Measurements from ENCODE around the gene RANBP9. TPM values are rescaled to one million over a fixed set of nuclear protein-coding genes. Genes with fewer than 3 reads are reported as not detected.

RANBP9 gene
- total and polyA plus RNA-seq, 2 donors from 2014 or later, result 16.4 to 29.0 TPM

GRCh38 chr6:13604546-13605416 is 106.9 kb downstream of the RANBP9 start:
- no peak overlapping the region for H3K27ac ChIP-seq (ENCODE audit: low read depth in 2 of 2, low read length in 2 of 2)
- no peaks in the 10 kb centered on the region for H3K4me1 ChIP-seq (ENCODE audit: control insufficient read depth in 2 of 3, insufficient read depth in 2 of 3, low read depth in 1 of 3, low read length in 3 of 3)
- TF ChIP-seq CTCF (IDR thresholded peaks at IDR 0.05; ENCODE audit: borderline replicate concordance, extremely low read depth, insufficient read depth), result no peak
- no peaks in the 10 kb centered on the region for H3K9me3 ChIP-seq (ENCODE audit: control insufficient read depth in 2 of 3, insufficient read depth in 1 of 3, low read length in 3 of 3)
- no peak overlapping the region for H3K4me3 ChIP-seq (ENCODE audit: low read length in 3 of 3)
- FAIRE-seq (no peak), DNase-seq (no peak)
- H3K36me3 ChIP-seq (ENCODE audit: control insufficient read depth in 2 of 3, insufficient read depth in 3 of 3, low read length in 3 of 3), result peaks cover 0 to 14% (median 10%) of the 10 kb centered on the region in 3 donors
- intact Hi-C loops (cut with DNase I), result no loop called here
- no peaks in the 10 kb centered on the region for H3K27me3 ChIP-seq (ENCODE audit: control insufficient read depth, insufficient read depth, low read length)
- H3K9ac ChIP-seq (ENCODE audit: low read length in 3 of 3), result no peak overlapping the region

- H3K9ac ChIP-seq (ENCODE audit: low read length in 3 of 3), result no peak overlapping the region
- H3K4me3 ChIP-seq (ENCODE audit: low read length in 3 of 3), result no peak overlapping the region
- no peak for TF ChIP-seq CTCF (IDR thresholded peaks at IDR 0.05; ENCODE audit: borderline replicate concordance, extremely low read depth, insufficient read depth)
- intact Hi-C loops (cut with DNase I), result no loop called here
- FAIRE-seq, result no peak
- H3K4me1 ChIP-seq (ENCODE audit: control insufficient read depth in 2 of 3, insufficient read depth in 2 of 3, low read depth in 1 of 3, low read length in 3 of 3), result no peaks in the 10 kb centered on the region
- no peak overlapping the region for H3K27ac ChIP-seq (ENCODE audit: low read depth in 2 of 2, low read length in 2 of 2)
- peaks cover 0 to 14% (median 10%) of the 10 kb centered on the region in 3 donors for H3K36me3 ChIP-seq (ENCODE audit: control insufficient read depth in 2 of 3, insufficient read depth in 3 of 3, low read length in 3 of 3)
- H3K27me3 ChIP-seq (ENCODE audit: control insufficient read depth, insufficient read depth, low read length), result no peaks in the 10 kb centered on the region
- DNase-seq, result no peak
- H3K9me3 ChIP-seq (ENCODE audit: control insufficient read depth in 2 of 3, insufficient read depth in 1 of 3, low read length in 3 of 3), result no peaks in the 10 kb centered on the region
Observed at GRCh38 chr6:13604135-13604534, 107.5 kb downstream of the RANBP9 start.

- Histone ChIP-seq H3K27ac (ENCODE audit: low read depth in 2 of 2, low read length in 2 of 2) (no peak overlapping the region), H3K27me3 (ENCODE audit: control insufficient read depth, insufficient read depth, low read length) (no peaks in the 10 kb centered on the region), H3K4me1 (ENCODE audit: control insufficient read depth in 2 of 3, insufficient read depth in 2 of 3, low read depth in 1 of 3, low read length in 3 of 3) (no peaks in the 10 kb centered on the region), H3K4me3 (ENCODE audit: low read length in 3 of 3) (no peak overlapping the region), H3K9ac (ENCODE audit: low read length in 3 of 3) (no peak overlapping the region), H3K9me3 (ENCODE audit: control insufficient read depth in 2 of 3, insufficient read depth in 1 of 3, low read length in 3 of 3) (no peaks in the 10 kb centered on the region), H3K36me3 (ENCODE audit: control insufficient read depth in 2 of 3, insufficient read depth in 3 of 3, low read length in 3 of 3) (peaks cover 0 to 29% (median 13%) of the 10 kb centered on the region in 3 donors)
- TF ChIP-seq CTCF (IDR thresholded peaks at IDR 0.05; ENCODE audit: borderline replicate concordance, extremely low read depth, insufficient read depth), result no peak
- DNase-seq (no peak), FAIRE-seq (no peak)
- intact Hi-C loops (cut with DNase I), result no loop called here
Observed at GRCh38 chr6:13600036-13600435, 111.6 kb downstream of the RANBP9 start.

All from kidney (tissue), 14 donors.